PFSK-1 (cell line): ENCODE data around the gene HS6ST3.

Source experiments
- POLR2AphosphoS5 ChIP-seq: IDR thresholded peaks from 2 replicates; pipeline ENCODE4 v1.6.1; 2012; ENCODE audit warnings: low read depth, mild to moderate bottlenecking, control low read depth, low read length, moderate library complexity
- TAF1 ChIP-seq: IDR thresholded peaks from 2 replicates; pipeline ENCODE4 v1.6.1; 2012; ENCODE audit warnings: low read length, control low read depth, borderline replicate concordance; ENCODE audit not compliant: insufficient read depth
- TF ChIP-seq, protein P1 (sequence below), 2 experiments: IDR thresholded peaks; 2 replicates each; pipeline versions ENCODE4 v1.6.1 to v1.8.0; 2011 to 2012; ENCODE audit warnings: low read depth in 2 of 2, low read length in 2 of 2, control low read depth in 1 of 2, inconsistent platforms in 1 of 2, mild to moderate bottlenecking in 1 of 2, moderate library complexity in 1 of 2; ENCODE audit not compliant: insufficient read depth in 1 of 2

DNA sequence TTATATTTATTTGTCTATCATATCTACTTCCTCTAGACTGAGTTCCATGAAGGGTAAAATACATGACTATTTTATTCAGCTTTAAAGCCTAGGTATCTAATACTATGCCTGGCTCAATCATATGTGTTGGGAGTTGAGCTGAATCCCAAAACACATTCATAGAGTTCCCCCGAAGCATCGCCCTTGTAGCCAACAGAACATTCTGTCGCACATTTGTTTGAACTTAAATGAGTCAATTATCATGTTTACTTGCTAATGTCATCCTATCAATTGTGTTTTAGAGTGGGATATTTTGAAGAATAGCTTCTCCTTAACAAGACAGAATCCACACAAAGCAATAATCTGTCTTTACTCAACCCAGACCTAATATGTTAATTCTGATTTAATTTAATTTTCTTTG, 252.4 kb downstream of the HS6ST3 start:
- no peak for TF ChIP-seq POLR2AphosphoS5
- TF ChIP-seq, protein P1, sequence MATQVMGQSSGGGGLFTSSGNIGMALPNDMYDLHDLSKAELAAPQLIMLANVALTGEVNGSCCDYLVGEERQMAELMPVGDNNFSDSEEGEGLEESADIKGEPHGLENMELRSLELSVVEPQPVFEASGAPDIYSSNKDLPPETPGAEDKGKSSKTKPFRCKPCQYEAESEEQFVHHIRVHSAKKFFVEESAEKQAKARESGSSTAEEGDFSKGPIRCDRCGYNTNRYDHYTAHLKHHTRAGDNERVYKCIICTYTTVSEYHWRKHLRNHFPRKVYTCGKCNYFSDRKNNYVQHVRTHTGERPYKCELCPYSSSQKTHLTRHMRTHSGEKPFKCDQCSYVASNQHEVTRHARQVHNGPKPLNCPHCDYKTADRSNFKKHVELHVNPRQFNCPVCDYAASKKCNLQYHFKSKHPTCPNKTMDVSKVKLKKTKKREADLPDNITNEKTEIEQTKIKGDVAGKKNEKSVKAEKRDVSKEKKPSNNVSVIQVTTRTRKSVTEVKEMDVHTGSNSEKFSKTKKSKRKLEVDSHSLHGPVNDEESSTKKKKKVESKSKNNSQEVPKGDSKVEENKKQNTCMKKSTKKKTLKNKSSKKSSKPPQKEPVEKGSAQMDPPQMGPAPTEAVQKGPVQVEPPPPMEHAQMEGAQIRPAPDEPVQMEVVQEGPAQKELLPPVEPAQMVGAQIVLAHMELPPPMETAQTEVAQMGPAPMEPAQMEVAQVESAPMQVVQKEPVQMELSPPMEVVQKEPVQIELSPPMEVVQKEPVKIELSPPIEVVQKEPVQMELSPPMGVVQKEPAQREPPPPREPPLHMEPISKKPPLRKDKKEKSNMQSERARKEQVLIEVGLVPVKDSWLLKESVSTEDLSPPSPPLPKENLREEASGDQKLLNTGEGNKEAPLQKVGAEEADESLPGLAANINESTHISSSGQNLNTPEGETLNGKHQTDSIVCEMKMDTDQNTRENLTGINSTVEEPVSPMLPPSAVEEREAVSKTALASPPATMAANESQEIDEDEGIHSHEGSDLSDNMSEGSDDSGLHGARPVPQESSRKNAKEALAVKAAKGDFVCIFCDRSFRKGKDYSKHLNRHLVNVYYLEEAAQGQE (IDR thresholded peaks at IDR 0.05; ENCODE audit: insufficient read depth in 1 of 2, low read depth in 2 of 2, low read length in 2 of 2) = no peak
- TF ChIP-seq TAF1 = no peak
